ENCODE data around the gene FMN1.

GRCh38 chr15:32903591-32904290, 290.8 kb downstream of the FMN1 start:
- TF ChIP-seq POLR2AphosphoS5 (IDR thresholded peaks at IDR 0.05) (no peak), CTCF (IDR thresholded peaks at IDR 0.05) (no peak), POLR2A (IDR thresholded peaks at IDR 0.05) (no peak)

Measured in transverse colon (tissue), 4 donors.